ENCODE measurements around the gene PLS1.
"Not testable (repeated sequence)": the region's sequence is repeated elsewhere in the genome, so short reads cannot be mapped to it uniquely, and the experiment has no call there.

Gene PLS1

DNA sequence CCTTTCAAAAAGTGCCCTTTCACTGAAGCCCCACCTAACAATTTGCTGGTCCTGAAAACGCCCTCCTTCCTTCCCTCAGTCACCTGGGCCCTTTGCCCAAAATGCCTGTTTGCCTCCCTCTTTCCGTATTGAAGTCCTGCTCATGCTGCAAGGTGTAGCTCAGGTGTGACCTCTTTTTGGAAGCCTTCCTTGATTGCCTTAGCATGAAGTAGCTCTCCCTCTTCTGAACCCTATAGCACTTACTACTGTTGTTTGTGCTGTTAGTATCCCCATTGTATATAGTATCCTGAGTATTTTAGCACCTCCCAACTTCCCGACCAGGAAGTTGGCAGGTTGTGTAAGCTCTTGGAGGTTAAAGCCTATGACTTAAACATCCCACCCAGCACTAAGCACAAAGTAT, 1.7 kb downstream of the PLS1 start:
- DNase-seq, result no peak

DNA sequence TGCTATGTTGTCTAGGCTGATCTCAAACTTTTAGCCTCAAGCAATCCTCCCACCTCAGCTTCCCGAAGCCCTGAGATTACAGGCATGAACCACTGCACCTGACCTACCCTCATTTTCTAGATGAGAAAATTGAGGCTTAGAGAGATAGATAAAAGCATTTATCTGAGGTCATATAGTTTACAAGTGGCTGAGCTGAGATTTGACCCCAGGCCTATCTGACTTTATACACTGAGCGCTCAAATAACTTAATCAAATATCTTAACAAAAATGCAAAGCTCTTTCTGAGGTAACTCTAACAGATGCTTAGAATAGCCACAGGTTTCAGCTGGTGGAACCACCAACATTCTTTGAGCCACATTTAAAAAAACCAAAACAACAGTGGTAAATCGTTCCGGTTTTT, 5.5 kb downstream of the PLS1 start:
- no peak for DNase-seq

DNA sequence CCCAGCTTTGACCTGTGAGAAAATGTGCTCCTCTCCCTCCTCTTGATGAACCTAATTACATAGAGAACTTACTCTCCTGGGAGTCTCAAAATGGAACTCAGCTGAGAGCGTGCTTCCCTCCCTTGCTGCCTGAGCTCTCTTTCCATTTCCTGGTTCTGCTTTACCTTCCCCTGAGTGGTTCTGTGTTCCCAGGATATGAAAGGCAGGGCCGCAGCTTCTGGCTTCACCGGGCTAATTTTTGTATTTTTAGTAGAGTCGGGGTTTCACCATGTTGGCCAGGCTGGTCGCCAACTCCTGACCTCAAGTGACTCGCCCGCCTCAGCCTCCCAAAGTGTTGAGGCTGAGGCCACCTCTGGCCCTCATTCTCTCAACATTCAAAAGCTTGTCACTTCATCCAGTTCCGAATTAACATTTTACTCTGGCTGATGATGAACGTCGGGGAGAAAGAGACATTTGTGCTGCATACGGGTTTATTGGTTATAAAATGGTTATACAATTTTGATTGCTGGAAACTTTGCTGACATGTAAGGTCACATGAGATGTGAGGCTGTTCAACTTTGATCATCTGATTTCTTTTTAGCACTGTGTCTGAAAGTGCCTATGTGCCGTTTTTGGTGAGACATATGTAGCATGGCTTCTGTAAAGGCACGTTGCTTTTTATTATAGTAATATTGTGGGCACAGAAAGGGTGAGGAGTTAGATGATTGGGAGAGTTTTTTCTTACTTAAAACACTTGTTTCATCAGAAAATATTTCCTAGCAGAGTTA, 6.6 kb downstream of the PLS1 start:
- DNase-seq, result no peak

DNA sequence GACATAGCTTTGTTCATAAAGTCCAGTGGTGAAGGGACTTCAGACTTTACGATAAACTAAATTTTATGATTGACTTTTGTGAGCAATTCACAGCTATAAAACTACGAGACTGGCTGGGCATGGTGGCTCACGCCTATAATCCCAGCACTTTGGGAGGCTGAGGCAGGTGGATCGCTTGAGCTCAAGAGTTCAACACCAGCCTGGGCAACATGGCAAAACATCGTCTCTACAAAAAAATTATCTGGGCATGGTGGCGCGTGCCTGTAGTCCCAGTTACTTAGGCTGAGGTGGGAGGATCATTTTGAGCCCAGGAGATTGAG, 7.2 kb downstream of the PLS1 start:
- DNase-seq, result not testable (repeated sequence)

DNA sequence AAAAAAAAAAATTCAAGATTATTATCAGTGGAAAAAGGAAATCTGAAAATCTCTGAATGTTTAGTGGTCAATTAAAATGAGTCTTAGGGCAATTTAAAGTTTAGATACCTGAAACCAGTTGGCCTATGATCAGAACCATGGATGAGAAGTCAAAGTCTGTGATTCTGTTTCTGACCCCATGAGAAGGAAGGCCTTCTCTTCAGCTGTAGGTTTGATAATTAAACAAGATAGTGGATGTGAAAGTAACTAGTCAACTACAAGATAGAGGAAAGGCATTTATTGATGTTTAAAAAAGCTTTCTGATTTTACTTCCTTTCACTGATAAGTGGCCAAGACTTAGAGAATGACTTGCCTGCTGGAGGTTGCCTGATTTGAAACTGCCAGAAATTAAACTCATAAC, 8.7 kb downstream of the PLS1 start:
- DNase-seq, result no peak

DNA sequence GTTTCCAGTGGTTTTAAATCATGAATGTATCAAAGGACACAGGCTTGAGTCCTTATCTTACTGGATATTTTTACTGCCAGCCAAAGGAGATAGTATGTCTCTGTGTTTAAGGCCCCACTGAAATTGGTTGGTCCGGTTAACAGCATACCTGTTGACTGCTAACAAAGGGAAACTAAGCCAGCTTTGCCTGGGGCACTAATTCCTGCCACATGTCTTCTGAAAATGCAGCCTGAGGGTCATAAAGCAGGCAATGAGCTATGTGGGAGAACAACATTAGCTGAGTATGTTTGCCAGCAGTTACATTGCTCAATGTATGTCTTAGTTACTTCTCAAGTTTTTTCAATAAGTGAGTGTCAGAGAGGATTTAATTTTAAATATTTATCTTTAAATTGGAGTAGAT, 12.4 kb downstream of the PLS1 start:
- DNase-seq, result no peak

DNA sequence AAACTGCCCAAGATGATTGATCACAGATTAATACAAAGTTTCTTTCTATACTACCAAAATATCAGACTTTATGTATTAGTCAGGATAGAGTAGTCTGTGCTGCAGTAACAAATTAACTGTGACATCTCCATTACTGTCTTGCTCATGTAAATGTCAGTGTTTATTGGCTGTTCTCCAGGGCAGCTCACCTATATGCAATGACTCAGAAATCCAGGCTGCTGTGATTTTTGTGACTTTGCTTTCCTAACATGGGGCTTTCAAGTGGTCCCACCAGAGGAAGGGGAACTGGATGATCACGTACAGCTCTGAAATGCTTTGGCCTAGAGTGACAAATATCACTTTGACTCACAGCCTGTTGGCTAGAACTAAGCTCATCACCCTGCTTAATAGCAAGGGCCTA, 12.9 kb downstream of the PLS1 start:
- DNase-seq, result no peak

DNA sequence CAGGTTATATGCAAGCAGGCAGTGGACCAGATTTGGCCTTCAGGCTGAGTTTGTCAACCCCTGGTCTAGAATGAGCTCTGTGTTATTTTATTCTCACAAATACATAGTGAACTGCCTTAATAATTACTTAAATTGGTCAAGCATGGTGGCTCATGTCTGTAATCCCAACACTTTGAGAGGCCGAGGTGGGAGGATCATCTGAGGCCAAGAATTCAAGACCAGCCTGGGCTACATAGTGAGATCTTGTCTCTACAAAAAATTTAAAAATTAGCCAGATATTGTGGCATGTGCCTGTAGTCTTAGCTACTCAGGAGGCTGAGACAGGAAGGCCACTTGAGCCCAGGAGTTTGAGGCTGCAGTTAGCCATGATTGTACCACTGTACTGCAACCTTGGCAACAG, 15.0 kb downstream of the PLS1 start:
- DNase-seq, result no peak

DNA sequence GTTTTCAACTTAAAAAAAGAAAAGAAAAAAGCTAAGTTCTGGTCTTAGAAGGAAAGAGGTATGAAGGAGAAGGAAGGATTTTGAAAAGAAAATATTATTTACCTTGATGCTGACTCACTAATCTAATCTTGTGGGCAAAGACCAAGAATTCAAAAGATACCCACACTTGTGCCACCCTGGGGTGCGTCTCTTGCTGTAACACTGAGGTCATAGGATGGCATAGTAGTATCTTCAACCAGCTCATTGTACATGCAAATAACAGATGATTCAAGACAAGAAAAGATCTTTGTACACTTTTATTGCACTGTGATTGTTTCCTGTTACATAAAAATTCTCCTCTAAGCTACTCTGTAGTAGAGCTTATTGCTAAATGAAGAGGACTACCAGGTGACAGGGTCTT, 17.3 kb downstream of the PLS1 start:
- no peak for DNase-seq

DNA sequence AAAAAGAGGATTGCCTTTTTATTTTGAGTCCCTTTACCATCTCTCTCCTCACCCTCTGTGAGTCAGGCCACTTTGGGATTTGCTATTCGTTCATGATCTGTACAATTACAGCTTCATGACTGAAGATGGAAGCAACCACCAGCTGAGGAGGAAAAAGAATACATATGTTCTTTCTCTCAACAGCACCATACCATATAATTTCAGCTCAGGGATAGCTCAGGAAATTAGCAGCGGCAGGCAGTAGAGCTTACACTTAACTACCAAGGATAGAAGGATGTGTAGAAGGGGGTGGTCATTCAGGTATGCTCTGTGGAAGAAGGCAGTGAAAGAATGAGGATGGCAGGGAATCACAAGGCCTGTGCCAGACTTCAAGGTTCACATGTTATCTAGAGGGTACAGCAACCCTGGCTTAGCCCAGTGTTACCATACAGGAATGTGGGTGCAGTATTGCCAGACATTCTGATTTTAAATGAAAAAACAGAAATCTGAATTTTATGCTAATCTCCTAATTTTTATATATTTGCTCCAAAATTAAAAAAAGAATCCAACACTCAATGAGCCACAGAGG, 17.9 kb downstream of the PLS1 start:
- DNase-seq, result no peak

DNA sequence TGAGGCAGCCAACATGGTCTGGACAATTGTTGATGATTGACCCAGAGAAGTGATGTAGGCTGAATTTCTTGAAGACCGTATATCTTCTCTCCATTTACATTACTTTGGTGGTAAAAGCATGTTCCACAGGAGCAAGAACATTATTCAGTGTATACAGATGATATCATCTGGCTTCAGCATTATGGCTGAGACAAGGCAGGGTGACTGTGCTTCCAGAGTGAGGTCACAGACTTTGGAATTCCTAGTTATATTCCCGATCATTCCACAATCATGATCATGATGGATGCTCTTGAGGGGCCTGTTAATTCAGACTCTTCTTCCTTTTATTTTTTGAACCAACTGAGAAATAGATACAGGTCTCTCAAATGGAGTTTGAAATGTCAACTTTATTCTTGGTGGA, 19.0 kb downstream of the PLS1 start:
- DNase-seq, result no peak

DNA sequence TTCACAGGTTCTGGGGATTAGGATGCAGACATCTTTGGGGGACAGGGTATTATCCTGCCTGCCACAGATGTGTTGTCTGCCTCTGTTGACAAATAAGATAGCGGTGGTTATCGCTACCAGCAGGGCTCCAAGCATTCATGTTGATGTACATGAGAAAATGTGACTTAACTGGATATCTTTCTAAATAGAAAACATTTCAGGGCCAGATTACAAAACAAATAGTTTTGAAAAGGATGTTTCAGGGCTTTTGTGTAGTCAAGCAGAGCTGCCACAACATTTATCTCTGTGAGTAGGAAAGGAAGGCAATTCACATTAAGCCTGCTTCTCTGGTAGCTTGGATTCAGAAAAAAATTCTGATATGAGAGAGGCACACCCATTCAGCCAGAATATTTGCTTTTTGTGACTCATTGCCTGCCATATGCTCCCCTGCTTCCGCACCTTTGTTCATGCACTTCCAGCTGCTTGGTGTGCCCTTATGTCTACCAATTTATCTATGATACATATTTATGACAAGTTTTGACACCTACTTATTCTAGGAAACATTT, 22.8 kb downstream of the PLS1 start:
- no peak for DNase-seq

DNA sequence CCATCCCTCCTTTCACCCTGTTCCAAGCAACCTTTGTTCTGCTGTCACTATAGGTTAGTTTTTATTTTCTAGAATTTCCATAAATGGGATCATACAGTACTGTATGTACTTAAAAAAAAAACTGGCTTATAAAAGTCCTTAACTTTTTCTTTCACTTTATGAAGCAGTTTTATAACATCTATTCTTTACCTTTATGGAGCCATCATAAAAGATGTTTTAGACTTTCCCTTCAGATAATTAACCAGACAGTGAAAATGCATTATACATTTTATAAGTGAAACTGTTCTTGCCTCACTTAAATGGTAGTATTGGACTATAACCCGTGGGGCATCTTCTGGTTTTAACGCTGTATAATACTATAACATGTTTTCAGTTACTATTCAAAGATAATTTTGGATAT, 26.2 kb downstream of the PLS1 start:
- DNase-seq, result no peak

DNA sequence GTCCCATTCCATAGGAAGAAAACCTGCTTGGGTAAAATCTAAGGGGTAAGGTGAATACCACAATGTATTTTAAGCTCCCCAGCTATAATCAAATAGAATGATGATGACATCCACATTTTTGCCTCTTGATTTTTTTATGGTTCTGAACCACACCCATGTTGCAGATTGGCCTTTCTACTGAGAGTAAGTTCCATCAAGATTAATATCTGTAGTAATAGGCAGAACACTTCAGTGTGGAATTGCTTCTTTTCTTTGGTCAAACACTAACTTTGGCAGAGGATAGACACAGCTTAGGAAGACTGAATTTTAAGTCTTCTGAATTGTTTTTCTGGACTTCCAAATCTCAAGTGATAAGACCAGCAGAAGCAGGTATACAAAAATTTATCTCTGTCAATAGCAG, 27.0 kb downstream of the PLS1 start:
- no peak for DNase-seq

DNA sequence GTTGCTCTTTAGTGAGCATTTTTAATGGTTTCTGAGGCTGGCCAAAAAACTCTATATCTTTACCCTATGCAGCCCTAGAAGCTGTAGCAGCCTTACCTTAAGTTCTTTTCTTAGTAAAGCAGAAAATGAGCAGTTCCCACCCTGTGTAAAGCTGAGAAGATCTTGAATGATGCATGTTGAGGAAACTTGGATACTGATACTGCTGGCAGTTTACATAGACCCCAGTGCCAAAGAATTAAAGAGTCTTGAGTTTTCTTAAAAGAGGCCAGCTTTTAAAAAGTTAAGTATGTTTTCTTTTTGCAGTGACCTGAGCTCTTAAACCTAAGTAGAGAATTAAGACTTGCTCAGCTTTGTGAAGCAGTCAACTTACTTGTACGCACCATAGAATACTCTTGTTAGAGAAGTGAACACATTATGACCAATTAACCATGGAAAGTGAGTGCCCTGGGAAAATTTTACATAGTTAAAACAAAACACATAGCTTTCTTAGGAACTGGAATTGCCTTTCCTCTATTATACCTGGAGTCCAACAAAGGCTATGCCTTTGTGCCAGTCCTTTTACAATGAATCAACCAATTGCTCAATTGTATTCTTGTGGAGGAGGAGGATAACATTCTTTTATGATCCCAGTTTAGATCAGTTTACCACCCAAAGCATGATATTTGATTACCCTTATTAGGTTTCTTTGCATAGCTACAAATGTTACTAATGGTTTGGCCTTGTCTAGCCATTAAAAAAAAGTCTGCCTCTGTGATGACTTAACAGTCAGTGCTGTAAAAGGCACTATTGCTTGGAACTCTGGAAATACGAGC, 28.4 kb downstream of the PLS1 start:
- no peak for DNase-seq

DNA sequence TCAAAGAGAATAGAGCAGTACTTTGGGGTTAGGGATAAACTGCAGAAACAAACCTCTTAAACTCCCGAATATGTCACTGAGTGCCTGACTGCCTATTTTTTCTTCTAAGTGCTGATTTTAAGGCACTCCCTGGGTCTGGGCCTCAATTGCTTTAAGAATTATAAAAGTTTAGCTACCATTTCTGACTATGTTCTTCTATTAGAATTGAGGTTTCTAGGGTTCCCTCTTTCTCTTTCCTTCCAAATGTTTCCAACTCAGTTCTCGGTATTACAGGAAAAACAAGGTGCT, 28.9 kb downstream of the PLS1 start:
- DNase-seq, result no peak

DNA sequence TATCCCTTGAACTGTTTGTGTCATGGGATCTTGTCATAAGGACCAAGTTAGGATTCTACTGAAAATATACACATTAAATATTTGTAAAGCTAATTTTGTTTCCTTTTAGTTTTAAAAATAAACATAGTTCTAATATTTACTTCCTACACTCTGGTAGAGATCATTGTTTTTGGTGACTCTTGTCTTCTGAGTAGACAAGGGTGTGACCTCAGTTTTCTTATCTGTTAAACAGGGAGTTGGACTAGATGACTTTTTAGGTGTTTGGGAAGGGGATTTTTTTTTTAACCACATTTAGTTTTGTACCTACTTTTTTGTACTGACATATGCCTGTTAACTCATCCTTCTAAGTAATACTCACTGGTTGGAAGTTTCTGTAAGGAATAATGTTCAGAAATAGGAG, 30.8 kb downstream of the PLS1 start:
- no peak for DNase-seq

DNA sequence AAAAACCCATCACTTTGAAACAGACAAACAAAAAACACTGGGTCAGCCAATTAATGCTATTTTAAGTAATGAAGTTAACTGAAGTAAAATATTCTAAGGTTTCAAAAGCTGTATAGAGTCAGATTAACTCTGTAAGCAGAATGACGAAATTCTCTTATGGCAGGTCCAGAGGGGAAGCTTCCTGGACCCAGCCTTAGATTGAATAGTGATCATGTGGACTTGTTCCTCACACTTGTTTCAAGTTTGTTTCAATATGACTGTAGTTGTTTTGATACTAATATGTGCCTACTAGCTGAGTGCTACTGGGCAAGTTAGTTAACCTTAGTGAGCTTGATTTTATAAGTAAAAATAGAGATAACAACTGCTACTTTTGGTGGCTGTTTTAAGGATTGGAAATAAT, 32.6 kb downstream of the PLS1 start:
- DNase-seq, result no peak

DNA sequence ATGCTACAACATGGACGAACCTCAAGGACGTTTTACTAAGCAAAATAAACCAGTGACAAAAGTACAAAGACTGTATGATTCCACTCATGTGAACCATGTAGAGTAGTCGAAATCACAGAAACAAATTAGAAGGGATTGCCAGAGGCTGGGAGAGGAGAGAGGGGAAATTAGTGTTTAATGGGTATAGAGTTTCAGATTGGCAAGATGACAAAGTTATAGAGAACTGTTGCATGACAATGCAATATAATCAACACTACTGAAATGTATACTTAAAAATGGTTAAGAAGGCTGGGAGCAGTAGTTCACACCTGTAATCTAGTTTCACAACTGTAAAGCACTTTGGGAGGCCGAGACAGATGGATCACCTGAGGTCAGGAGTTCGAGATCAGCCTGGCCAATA, 36.9 kb downstream of the PLS1 start:
- no peak for DNase-seq

DNA sequence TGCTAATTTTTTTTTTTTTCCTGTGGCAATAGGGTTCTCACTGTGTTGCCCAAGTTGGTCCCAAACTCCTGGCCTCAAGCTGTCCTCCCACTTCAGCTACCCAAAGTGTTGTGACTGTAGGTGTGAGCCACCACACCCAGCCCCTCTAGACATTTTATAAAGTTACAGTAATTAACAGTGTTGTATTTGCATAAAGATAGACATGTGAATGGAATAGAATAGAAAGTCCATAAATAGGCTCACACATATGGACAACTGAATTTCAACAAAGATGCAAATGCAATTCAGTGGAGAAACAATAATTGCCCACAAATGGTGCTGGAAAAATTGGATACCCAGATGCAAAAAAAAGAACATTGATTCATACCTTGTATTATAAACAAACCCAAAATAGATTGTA, 39.9 kb downstream of the PLS1 start:
- DNase-seq, result no peak

DNA sequence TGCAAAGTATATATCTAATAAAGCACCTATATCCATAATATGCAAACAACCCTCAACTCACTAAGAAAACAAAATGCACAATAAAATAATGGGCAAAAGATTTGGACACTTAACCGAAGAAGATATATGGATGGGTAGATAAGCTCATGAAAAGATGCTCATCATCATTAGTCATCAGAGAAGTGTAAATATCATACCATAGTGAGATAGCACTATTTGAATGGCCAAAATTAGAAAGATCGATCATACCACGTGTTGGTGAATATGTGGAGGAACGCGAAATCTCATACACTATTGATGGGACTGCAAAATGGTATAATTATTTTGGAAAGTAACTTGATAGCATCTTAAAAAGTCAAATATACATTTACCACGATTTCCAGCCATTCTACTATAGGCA, 40.5 kb downstream of the PLS1 start:
- no peak for DNase-seq

DNA sequence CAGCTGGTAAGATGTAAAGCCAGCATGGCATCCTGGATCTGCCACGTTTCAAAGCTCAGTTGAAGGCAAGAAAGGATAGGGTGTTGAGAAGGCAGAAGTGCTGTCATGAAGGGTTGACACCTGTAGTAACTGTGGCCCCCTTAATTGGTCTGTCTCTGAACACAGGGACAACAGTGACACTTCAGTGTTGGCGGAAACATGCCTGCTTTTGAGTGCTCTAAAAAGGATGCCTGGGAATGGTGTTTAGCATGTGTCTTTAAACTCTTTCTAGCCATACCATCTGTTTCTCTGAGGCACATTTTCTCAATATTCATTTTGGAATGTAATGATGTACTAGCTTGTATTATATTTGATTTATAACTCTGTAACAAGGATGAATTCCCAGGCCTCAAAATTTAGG, 42.1 kb downstream of the PLS1 start:
- no peak for DNase-seq

DNA sequence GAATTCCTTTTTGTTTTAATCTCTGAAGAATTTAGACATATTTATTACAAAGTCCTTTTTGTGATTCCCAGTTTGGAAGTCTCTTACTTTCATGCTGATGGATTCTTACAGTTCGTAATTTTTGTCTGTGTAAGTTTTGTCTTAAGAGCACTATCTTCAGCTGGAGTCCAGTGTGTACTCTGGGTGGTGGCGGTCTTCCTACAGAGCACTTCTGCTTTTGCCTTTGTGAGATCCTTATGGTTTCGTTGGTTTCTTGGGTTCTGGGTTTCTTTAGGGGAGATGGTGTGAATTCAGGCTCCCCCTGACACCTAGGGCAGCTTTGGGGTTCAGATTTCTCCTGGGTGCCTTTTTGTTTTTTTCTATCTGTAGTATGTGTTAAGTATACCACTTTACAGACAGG, 45.3 kb downstream of the PLS1 start:
- DNase-seq, result no peak

DNA sequence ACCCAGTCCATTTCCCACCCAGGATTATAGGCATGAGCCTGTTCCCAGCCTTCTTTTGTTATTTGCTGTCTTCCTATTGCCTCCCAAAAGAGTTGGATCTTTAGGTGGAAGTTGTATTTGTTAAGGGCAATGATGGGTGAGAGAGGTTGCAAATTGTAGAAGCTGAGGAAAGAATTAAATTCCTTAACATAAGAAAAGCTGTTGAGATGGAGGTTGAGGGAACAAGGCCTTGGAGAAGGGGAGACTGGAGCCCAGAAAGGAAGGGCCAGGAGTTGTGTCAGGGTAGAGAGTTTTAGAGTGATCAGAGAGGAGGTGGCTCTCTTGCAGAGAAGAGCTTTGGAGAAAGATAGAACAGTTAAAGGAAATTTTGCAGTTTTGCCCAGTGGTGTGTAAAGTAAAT, 46.8 kb downstream of the PLS1 start:
- no peak for DNase-seq

DNA sequence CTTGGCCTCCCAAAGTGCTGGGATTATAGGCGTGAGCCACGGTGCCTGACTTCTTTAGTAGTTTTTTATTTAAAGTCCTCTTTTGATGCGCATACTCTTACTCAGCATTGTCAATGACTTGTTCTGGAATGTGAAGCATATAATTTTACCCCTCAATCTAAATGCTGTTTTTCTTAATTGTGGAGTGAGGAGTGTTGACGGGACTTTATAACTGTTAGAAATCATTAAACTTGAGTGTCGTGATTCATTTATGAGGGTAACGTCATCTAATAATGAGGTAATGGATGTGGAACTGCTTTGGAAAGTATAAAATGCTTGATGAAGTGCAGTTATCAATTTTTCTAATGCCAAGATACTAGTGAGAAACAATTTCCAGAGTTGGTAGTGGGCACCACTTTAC, 48.3 kb downstream of the PLS1 start:
- DNase-seq, result no peak

Measured in CD4-positive, alpha-beta T cell treated with Interleukin-1 beta for 1 hour (primary cell).